Measurements from ENCODE around the gene GRIN2C.

Gene GRIN2C

DNA sequence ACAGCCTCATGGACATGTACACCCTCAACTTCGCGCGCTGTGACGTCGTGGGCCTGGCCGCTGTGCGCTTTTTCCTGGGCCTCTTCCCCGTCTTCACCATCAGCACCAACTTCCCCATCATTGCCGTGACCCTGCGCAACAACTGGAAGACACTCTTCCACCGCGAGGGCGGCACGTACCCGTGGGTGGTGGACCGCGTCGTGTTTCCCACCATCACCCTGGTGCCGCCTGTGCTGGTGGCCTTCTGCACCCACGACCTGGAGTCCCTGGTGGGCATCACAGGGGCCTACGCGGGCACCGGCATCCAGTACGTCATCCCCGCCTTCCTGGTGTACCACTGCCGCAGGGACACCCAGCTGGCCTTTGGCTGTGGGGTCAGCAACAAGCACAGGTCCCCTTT lies 23.5 kb downstream of the GRIN2C start:
- Histone ChIP-seq H3K4me3 (replicated peaks; ENCODE audit: low read depth, low read length) (no peak overlapping the region), H3K27me3 (replicated peaks; ENCODE audit: control insufficient read depth, insufficient read depth, low read length) (no peaks in the 10 kb centered on the region), H3K36me3 (ENCODE audit: control insufficient read depth, insufficient read depth, low read length) (peaks cover 9% of the 10 kb centered on the region)
- TF ChIP-seq, protein P1, sequence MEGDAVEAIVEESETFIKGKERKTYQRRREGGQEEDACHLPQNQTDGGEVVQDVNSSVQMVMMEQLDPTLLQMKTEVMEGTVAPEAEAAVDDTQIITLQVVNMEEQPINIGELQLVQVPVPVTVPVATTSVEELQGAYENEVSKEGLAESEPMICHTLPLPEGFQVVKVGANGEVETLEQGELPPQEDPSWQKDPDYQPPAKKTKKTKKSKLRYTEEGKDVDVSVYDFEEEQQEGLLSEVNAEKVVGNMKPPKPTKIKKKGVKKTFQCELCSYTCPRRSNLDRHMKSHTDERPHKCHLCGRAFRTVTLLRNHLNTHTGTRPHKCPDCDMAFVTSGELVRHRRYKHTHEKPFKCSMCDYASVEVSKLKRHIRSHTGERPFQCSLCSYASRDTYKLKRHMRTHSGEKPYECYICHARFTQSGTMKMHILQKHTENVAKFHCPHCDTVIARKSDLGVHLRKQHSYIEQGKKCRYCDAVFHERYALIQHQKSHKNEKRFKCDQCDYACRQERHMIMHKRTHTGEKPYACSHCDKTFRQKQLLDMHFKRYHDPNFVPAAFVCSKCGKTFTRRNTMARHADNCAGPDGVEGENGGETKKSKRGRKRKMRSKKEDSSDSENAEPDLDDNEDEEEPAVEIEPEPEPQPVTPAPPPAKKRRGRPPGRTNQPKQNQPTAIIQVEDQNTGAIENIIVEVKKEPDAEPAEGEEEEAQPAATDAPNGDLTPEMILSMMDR (IDR thresholded peaks at IDR 0.05; ENCODE audit: insufficient read depth, low read length, poor library complexity, severe bottlenecking) = no peak
- no peak for DNase-seq (ENCODE audit: extremely low read depth, insufficient read length)

DNA sequence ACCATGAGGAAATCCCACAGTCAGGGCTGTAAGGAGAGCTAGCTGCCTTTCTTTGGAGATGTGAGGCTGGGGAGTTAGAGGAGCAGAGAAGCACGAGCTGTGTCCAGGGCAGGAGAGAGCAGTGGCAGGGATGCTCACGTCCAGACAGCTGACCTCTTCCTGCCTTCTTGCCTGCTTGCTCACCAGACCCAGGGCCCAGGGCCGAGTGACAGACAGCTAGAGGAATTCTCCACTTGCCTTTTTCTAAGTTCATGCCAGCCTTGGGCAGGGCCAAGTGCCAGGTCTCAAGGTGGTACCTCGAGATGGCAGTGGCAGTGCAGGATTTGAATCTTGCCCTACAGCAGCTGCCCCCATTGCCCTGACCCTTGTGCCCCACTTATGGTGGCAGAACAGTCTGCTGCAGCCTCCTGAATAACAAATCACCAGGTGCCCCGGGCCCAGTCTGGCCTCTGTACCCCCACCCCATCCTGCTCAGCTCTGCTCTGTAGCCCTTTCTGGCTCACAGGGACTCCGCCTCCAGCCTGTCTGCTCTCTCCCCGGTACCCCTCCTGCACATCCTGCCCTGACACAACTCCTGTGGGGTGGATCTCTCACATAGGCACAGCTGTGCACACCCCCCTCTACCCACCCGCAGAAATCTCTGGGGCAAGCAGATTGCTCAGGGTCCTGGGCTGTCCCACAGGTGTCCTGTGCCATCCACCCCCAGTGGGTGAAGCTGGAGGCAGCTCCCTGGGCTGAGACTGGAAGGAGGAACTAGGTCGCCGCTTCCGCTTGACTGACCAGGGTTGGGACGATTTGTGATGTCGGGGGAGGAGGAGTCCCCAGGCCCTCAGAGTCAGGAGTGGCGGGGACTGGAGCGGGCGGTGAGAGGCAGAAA lies 25.9 kb downstream of the GRIN2C start:
- TF ChIP-seq, protein P1 (IDR thresholded peaks at IDR 0.05; ENCODE audit: insufficient read depth, low read length, poor library complexity, severe bottlenecking) = no peak
- no peak for DNase-seq (ENCODE audit: extremely low read depth, insufficient read length)
- no peaks in the 10 kb centered on the region for H3K27me3 ChIP-seq (replicated peaks; ENCODE audit: control insufficient read depth, insufficient read depth, low read length)
- H3K36me3 ChIP-seq (ENCODE audit: control insufficient read depth, insufficient read depth, low read length) = peaks cover 9% of the 10 kb centered on the region
- no peak overlapping the region for H3K4me3 ChIP-seq (replicated peaks; ENCODE audit: low read depth, low read length)

DNA sequence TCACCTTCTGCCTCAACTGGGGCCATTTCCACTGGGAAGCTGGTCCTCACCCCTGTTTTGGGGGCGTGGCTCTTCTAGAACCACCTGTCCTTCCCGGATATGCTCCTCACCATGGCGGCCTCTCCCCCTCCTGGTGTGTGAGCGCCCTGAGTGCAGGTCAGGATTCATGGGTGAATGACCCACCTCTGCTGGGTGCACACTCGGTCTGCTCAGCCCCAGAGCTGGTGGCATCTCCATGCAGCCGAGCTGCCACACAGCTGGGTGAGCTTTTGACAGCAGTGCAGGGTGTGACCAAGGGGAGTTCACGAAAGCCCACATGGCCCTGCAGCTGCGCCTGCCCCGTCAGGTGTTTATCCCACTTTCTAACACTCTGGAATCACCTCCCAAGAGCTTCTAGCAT lies 27.3 kb downstream of the GRIN2C start:
- Histone ChIP-seq H3K27me3 (replicated peaks; ENCODE audit: control insufficient read depth, insufficient read depth, low read length) (no peaks in the 10 kb centered on the region), H3K36me3 (ENCODE audit: control insufficient read depth, insufficient read depth, low read length) (peaks cover 8% of the 10 kb centered on the region), H3K4me3 (replicated peaks; ENCODE audit: low read depth, low read length) (no peak overlapping the region)
- TF ChIP-seq, protein P1 (IDR thresholded peaks at IDR 0.05; ENCODE audit: insufficient read depth, low read length, poor library complexity, severe bottlenecking) = no peak
- DNase-seq (ENCODE audit: extremely low read depth, insufficient read length) = no peak

DNA sequence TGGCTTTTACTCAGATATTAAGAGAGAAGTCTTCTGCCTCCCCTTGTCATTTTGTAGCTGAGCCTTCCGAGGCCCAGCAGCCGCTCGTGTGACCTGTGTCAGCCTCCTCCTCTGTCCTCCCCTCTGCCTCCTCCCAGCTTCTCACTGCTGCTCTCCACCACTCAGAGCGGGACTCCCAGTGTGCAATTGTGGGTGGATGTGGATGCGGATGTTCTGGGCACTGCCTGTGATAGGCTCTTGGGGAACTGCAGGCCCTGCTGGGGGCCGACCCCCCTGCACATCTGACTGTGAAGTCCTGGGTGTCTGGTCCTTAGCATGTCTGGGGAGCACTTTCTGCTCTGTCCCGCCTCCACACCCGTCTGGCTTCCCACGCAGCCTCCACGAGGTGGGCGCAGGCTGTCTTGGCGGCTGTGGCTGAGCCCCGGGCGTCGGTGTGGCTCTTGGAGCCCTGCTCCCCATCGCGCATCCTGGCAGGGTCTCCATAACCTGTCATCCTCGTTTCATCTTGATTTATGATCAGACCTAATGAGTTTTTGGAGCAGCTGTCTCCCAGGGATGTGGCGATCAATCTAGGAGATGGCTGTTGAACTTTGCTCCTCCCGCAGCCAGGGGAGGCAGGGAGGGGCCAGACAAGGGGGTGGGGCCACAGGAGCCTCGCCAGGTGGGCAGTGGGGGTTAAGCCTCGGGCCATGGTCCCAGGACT lies 28.1 kb downstream of the GRIN2C start:
- Histone ChIP-seq H3K27me3 (replicated peaks; ENCODE audit: control insufficient read depth, insufficient read depth, low read length) (no peaks in the 10 kb centered on the region), H3K36me3 (ENCODE audit: control insufficient read depth, insufficient read depth, low read length) (peaks cover 4% of the 10 kb centered on the region), H3K4me3 (replicated peaks; ENCODE audit: low read depth, low read length) (no peak overlapping the region)
- TF ChIP-seq, protein P1 (IDR thresholded peaks at IDR 0.05; ENCODE audit: insufficient read depth, low read length, poor library complexity, severe bottlenecking) = no peak
- DNase-seq (ENCODE audit: extremely low read depth, insufficient read length) = no peak

DNA sequence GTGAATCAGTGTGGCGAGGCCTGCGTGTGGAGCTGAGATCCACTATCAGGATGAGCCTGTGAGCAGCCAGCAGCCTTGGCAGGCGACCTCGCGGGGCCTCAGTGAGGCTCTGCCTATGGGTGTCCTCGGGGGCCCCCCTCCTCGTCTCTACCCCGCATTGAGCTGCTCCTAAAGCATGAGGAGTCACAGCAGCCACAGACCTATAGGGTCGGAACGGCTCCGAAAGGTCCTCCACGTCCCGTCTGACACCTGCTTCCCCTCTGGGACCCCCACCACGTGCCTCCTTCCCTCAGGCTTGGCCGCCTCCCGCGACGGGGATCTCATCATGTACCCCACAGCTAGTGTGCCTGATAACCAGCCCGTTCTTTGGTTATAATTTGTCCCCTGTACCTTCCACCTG lies 28.8 kb downstream of the GRIN2C start:
- H3K4me3 ChIP-seq (replicated peaks; ENCODE audit: low read depth, low read length) = no peak overlapping the region
- DNase-seq (ENCODE audit: extremely low read depth, insufficient read length) = no peak
- H3K36me3 ChIP-seq (ENCODE audit: control insufficient read depth, insufficient read depth, low read length) = no peaks in the 10 kb centered on the region; the same call in none of the 2 replicates
- TF ChIP-seq, protein P1 (IDR thresholded peaks at IDR 0.05; ENCODE audit: insufficient read depth, low read length, poor library complexity, severe bottlenecking) = no peak
- no peaks in the 10 kb centered on the region for H3K27me3 ChIP-seq (replicated peaks; ENCODE audit: control insufficient read depth, insufficient read depth, low read length)
